Measurements from ENCODE around the gene APOBEC3B. TPM values are rescaled to one million over a fixed set of nuclear protein-coding genes. Genes with fewer than 3 reads are reported as not detected.
"Not testable (repeated sequence)": the region's sequence is repeated elsewhere in the genome, so short reads cannot be mapped to it uniquely, and the experiment has no call there.

APOBEC3B gene
- total RNA-seq, 1 donor from 2014 or later, result 0.52 TPM

DNA sequence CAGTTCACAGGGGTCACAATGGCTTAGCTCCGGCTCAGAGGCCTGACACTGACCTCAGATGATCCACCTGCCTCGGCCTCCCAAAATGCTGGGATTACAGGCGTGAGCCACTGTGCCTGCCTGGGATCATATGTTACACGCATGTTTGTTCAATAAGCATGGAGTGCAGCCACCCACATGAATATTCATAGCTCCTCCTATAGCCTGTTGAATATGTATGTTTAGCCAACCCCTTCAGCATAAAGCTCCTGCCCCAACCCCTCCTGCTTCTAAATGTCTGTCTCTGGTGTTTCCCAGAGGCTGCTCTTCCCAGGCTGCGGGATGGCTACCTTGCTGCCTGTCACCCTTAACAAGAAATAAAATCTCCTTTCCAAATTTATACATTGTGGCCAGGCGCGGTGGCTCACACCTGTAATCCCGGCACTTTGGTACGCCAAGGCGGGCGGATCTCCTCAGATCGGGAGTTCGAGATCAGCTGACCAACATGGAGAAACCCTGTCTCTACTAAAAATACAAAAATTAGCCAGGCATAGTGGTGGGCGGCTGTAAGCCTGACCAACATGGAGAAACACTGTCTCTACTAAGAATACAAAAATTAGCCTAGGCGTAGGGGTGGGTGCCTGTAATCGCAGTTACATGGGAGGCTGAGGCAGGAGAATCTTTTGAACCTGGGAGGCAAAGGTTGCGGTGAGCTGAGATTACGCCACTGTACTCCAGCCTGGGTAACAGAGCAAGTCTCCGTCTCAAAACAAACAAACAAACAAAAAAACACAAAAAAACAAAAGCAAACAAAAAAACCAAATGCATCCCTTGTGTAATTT is 57.4 kb downstream of the APOBEC3B start:
- Histone ChIP-seq H3K27ac (peak overlapping the region; percentile 90), H3K4me1 (peaks cover 9% of the 10 kb centered on the region), H3K4me3 (peak overlapping the region; percentile 66), H3K36me3 (no peaks in the 10 kb centered on the region), H3K9me3 (no peaks in the 10 kb centered on the region), H3K27me3 (no peaks in the 10 kb centered on the region)
- TF ChIP-seq, protein P1, sequence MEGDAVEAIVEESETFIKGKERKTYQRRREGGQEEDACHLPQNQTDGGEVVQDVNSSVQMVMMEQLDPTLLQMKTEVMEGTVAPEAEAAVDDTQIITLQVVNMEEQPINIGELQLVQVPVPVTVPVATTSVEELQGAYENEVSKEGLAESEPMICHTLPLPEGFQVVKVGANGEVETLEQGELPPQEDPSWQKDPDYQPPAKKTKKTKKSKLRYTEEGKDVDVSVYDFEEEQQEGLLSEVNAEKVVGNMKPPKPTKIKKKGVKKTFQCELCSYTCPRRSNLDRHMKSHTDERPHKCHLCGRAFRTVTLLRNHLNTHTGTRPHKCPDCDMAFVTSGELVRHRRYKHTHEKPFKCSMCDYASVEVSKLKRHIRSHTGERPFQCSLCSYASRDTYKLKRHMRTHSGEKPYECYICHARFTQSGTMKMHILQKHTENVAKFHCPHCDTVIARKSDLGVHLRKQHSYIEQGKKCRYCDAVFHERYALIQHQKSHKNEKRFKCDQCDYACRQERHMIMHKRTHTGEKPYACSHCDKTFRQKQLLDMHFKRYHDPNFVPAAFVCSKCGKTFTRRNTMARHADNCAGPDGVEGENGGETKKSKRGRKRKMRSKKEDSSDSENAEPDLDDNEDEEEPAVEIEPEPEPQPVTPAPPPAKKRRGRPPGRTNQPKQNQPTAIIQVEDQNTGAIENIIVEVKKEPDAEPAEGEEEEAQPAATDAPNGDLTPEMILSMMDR (IDR thresholded peaks at IDR 0.05), result no peak
- intact Hi-C loops (cut with DNase I), result no loop called here
- ATAC-seq (no peak), DNase-seq (no peak)

GRCh38 chr22:39040155-39040537 is 58.0 kb downstream of the APOBEC3B start:
- DNase-seq; intact Hi-C loops (cut with DNase I); H3K27me3 ChIP-seq; ATAC-seq; H3K4me1 ChIP-seq; H3K36me3 ChIP-seq; H3K9me3 ChIP-seq: not testable (repeated sequence)
- peak overlapping the region; percentile 66 for H3K4me3 ChIP-seq
- peak overlapping the region; percentile 90 for H3K27ac ChIP-seq

- Histone ChIP-seq H3K27ac (peak within 1 kb of the TSS; percentile 90), H3K4me3 (peak within 1 kb of the TSS; percentile 66)
- H3K36me3 ChIP-seq; H3K9me3 ChIP-seq; H3K27me3 ChIP-seq; intact Hi-C loops (cut with DNase I); H3K4me1 ChIP-seq: not testable (repeated sequence)
- ATAC-seq, result peak; percentile 94
- peak; percentile 79 for DNase-seq
Observed at GRCh38 chr22:39040538-39041296, 58.6 kb downstream of the APOBEC3B start, which contains the start of gene APOBEC3F. APOBEC3F (plus strand) TSS chr22:39040864; CDS start chr22:39040961, 97 bp downstream.

GRCh38 chr22:39041908-39042307 is 59.8 kb downstream of the APOBEC3B start:
- H3K36me3 ChIP-seq, result no peaks in the 10 kb centered on the region
- intact Hi-C loops (cut with DNase I), result no loop called here
- H3K27me3 ChIP-seq, result no peaks in the 10 kb centered on the region
- H3K9me3 ChIP-seq, result no peaks in the 10 kb centered on the region
- ATAC-seq (no peak), DNase-seq (no peak)
- TF ChIP-seq, protein P1 (IDR thresholded peaks at IDR 0.05), result no peak
- H3K4me1 ChIP-seq, result peaks cover 9% of the 10 kb centered on the region
- H3K4me3 ChIP-seq, result peak overlapping the region; percentile 66
- H3K27ac ChIP-seq, result no peak overlapping the region

Other genes starting within 250 kb of the APOBEC3B start
- 242 TPM for gene SUN2, start 226.3 kb upstream of the APOBEC3B start, total RNA-seq
- gene DNAL4, start 188.2 kb upstream of the APOBEC3B start, total RNA-seq, result 16.0 TPM
- gene NPTXR, start 138.3 kb upstream of the APOBEC3B start, total RNA-seq, result 6.3 TPM
- gene CBX6, start 110.1 kb upstream of the APOBEC3B start, total RNA-seq, result 61.6 TPM
- gene APOBEC3A, start 24.7 kb upstream of the APOBEC3B start, total RNA-seq, result 9.0 TPM
- 25.3 TPM for gene APOBEC3C, start 31.9 kb downstream of the APOBEC3B start, total RNA-seq
- gene APOBEC3D, start 38.8 kb downstream of the APOBEC3B start, total RNA-seq, result 3.3 TPM
- 9.0 TPM for gene APOBEC3F, start 58.5 kb downstream of the APOBEC3B start, total RNA-seq
- gene APOBEC3G, start 94.9 kb downstream of the APOBEC3B start, total RNA-seq, result 16.1 TPM
- gene APOBEC3H, start 114.9 kb downstream of the APOBEC3B start, total RNA-seq, result 0.84 TPM
- gene CBX7, start 170.3 kb downstream of the APOBEC3B start, total RNA-seq, result 62.7 TPM